ENCODE results near the gene TBC1D7. TPM values are rescaled to one million over a fixed set of nuclear protein-coding genes. Genes with fewer than 3 reads are reported as not detected.

Gene TBC1D7
- total RNA-seq, 1 donor from 2014 or later: 34.7 TPM

DNA sequence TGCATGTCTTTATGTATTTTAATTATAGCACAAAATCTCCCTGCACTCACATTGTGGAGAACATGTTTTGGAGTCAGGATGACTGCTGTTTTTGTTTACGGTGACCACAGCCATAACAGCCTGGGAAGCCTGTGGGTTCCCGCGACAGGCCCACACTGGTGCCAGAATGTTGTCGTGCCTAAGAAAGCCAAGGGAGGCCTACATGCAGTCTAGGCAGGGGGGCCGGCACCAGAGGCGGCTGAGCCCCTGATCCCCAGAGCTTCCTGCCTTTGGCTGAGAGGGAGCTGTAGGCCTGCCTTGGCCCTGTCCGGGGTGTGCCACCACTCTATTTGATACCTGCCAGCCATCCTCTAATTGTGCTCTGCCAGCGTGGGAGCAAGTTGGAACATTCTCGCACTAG lies 46.7 kb downstream of the TBC1D7 start:
- DNase-seq (ENCODE audit: low spot score, unreplicated experiment): no peak
- TF ChIP-seq, protein P1, sequence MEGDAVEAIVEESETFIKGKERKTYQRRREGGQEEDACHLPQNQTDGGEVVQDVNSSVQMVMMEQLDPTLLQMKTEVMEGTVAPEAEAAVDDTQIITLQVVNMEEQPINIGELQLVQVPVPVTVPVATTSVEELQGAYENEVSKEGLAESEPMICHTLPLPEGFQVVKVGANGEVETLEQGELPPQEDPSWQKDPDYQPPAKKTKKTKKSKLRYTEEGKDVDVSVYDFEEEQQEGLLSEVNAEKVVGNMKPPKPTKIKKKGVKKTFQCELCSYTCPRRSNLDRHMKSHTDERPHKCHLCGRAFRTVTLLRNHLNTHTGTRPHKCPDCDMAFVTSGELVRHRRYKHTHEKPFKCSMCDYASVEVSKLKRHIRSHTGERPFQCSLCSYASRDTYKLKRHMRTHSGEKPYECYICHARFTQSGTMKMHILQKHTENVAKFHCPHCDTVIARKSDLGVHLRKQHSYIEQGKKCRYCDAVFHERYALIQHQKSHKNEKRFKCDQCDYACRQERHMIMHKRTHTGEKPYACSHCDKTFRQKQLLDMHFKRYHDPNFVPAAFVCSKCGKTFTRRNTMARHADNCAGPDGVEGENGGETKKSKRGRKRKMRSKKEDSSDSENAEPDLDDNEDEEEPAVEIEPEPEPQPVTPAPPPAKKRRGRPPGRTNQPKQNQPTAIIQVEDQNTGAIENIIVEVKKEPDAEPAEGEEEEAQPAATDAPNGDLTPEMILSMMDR (IDR thresholded peaks at IDR 0.05; ENCODE audit: unreplicated experiment): no peak
- Mint-ChIP-seq H3K36me3 (ENCODE audit: insufficient read depth) (peaks cover 14% of the 10 kb centered on the region), H3K4me3 (ENCODE audit: low read depth) (no peak overlapping the region), H3K27me3 (no peaks in the 10 kb centered on the region), H3K27ac (no peak overlapping the region), H3K9me3 (ENCODE audit: low read depth) (peaks cover 3% of the 10 kb centered on the region), H3K4me1 (ENCODE audit: low read depth) (no peaks in the 10 kb centered on the region)

DNA sequence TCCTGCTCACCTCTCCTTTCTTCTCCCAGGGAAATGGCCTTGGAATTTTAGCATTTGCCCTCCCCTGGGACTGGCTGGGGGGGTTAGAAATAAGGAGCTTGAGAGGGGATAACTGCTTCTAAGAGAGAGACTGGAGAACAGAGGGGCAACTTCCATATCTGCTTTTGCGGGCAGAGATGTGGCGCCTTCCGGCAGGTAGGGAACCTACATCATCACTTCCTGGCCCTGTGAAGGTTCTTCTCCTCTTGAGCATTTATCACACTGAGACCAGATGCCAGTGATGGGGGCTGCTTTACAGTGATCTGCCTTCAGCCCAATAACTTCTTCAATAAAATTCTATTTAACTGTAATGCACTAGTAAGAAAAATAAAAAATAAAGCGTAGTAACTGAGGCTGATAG lies 48.1 kb downstream of the TBC1D7 start:
- Mint-ChIP-seq H3K4me1 (ENCODE audit: low read depth) (no peaks in the 10 kb centered on the region), H3K9me3 (ENCODE audit: low read depth) (no peaks in the 10 kb centered on the region), H3K4me3 (ENCODE audit: low read depth) (no peak overlapping the region), H3K36me3 (ENCODE audit: insufficient read depth) (peaks cover 2% of the 10 kb centered on the region), H3K27me3 (no peaks in the 10 kb centered on the region), H3K27ac (no peak overlapping the region)
- DNase-seq (ENCODE audit: low spot score, unreplicated experiment): no peak
- TF ChIP-seq, protein P1 (IDR thresholded peaks at IDR 0.05; ENCODE audit: unreplicated experiment): no peak

DNA sequence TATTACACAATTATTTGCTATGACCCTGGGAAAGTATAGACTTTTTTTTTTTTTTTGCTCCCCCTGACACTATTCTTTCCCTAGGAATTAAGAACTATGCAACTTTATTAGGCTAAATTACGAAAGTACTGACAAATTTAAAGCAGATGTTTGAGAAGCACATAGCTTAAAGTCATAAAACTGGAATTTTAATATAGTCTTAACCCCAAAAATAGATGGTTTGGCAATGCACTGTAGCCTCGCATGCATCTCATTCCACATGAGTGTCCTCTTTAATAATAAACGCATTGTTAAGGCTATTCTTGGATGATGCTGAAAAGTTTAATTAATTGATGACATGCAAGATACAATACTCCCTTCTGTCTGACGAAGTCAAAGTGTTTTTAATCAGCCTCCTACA lies 49.3 kb downstream of the TBC1D7 start:
- DNase-seq (ENCODE audit: low spot score, unreplicated experiment): no peak
- TF ChIP-seq, protein P1 (IDR thresholded peaks at IDR 0.05; ENCODE audit: unreplicated experiment): no peak
- H3K27me3 Mint-ChIP-seq: no peaks in the 10 kb centered on the region
- no peaks in the 10 kb centered on the region for H3K9me3 Mint-ChIP-seq (ENCODE audit: low read depth)
- no peak overlapping the region for H3K4me3 Mint-ChIP-seq (ENCODE audit: low read depth)
- peaks cover 3% of the 10 kb centered on the region for H3K4me1 Mint-ChIP-seq (ENCODE audit: low read depth)
- H3K27ac Mint-ChIP-seq: no peak overlapping the region
- H3K36me3 Mint-ChIP-seq (ENCODE audit: insufficient read depth): peaks cover 2% of the 10 kb centered on the region

DNA sequence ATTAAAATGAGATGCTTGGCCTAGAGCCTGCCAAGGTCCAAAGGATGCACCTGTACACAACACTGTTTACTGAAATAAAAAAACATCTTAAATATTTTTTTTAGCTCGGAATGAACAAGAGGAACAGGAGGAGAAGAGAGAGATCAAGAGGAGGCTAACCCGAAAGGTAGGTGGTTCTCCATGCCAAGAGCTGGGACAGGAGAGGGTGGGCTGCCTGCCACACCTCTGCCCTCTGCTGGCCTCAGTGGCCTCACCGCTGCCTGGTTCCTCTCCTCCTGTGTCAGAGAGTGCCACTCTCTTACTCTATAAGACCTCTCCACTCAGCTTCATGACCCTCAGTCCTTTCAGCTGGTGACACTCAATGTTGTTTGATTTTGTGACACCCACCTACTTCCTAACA lies 50.2 kb downstream of the TBC1D7 start:
- H3K27ac Mint-ChIP-seq: no peak overlapping the region
- no peak for DNase-seq (ENCODE audit: low spot score, unreplicated experiment)
- TF ChIP-seq, protein P1 (IDR thresholded peaks at IDR 0.05; ENCODE audit: unreplicated experiment): peak; percentile 50

DNA sequence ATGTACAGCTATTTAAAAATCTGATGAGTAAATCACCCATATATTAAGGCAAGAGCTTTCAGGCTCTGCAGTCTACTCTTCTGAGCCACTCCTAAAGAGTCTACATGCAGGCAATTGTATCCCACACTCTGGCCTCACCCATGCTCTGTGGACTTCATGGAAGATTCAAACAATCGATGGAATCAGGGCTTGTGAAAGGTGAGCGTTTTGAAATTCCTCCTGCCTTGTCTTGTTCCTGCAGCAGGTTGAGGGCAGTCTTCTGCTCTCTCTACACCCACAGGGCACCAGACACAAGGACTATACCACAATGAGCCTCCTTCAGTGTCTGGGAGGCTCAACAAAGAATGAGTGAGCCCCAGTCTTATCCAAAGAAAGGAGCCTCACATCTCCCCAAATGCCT lies 51.1 kb downstream of the TBC1D7 start:
- Mint-ChIP-seq H3K9me3 (ENCODE audit: low read depth) (no peaks in the 10 kb centered on the region), H3K27ac (no peak overlapping the region), H3K27me3 (no peaks in the 10 kb centered on the region), H3K4me1 (ENCODE audit: low read depth) (peaks cover 3% of the 10 kb centered on the region), H3K36me3 (ENCODE audit: insufficient read depth) (peaks cover 2% of the 10 kb centered on the region), H3K4me3 (ENCODE audit: low read depth) (no peak overlapping the region)
- TF ChIP-seq, protein P1 (IDR thresholded peaks at IDR 0.05; ENCODE audit: unreplicated experiment): no peak
- no peak for DNase-seq (ENCODE audit: low spot score, unreplicated experiment)

More for the DNA sequence above, 50.2 kb downstream of the TBC1D7 start:
- Mint-ChIP-seq H3K4me3 (ENCODE audit: low read depth) (no peak overlapping the region), H3K9me3 (ENCODE audit: low read depth) (no peaks in the 10 kb centered on the region), H3K36me3 (ENCODE audit: insufficient read depth) (peaks cover 2% of the 10 kb centered on the region), H3K27me3 (no peaks in the 10 kb centered on the region), H3K4me1 (ENCODE audit: low read depth) (peaks cover 3% of the 10 kb centered on the region)

Data from progenitor cell of endocrine pancreas (in vitro differentiated cells).